A673 (cell line): ENCODE results near the gene CCDC141. TPM values are rescaled to one million over a fixed set of nuclear protein-coding genes. Genes with fewer than 3 reads are reported as not detected.

Experiments
- BruUV-seq: library from RNA; stranded (reverse); fragments of 400-500 nt; replicated peaks from 2 replicates; lab custom pipeline; 2021; lab: Mats Ljungman, UMichigan
- CTCF ChIA-PET: fragments of 300-600 bp; sonication (Branson Sonifier 250); formaldehyde crosslinking; loops from one replicate; lab custom pipeline; 2022; ENCODE audit warnings: antibody characterized with exemption; lab: Charles Lee
- POLR2A ChIA-PET: fragments of 300-600 bp; sonication (Branson Sonifier 250); formaldehyde crosslinking; loops from one replicate; lab custom pipeline; 2022; ENCODE audit warnings: antibody characterized with exemption; ENCODE audit not compliant: low non-redundant PET; lab: Charles Lee
- DNase-seq: peaks from one replicate; pipeline ENCODE4 v3.0.0-alpha.2; 2015; ENCODE audit warnings: low spot score
- H3K27ac ChIP-seq: fragments of 200-600 bp; sonication (generic); 2 replicates; pipeline ENCODE4 v1.5.1; 2016; ENCODE audit warnings: mixed run types, low read depth, mild to moderate bottlenecking, mixed read lengths, antibody characterized with exemption, low read length; ENCODE audit not compliant: poor library complexity, severe bottlenecking
- H3K27me3 ChIP-seq: fragments of 200-600 bp; sonication (generic); replicated peaks from 2 replicates; pipeline ENCODE4 v1.6.1; 2017; ENCODE audit warnings: mixed run types, low read depth, mild to moderate bottlenecking, mixed read lengths, antibody characterized with exemption, low read length; ENCODE audit not compliant: insufficient read depth, poor library complexity
- H3K36me3 ChIP-seq: fragments of 200-600 bp; sonication (generic); 2 replicates; pipeline ENCODE4 v1.6.1; 2016; ENCODE audit warnings: mixed run types, mild to moderate bottlenecking, mixed read lengths, antibody characterized with exemption, low read length; ENCODE audit not compliant: insufficient read depth, poor library complexity, severe bottlenecking
- H3K4me1 ChIP-seq: fragments of 200-600 bp; sonication (generic); 2 replicates; pipeline ENCODE4 v1.6.1; 2017; ENCODE audit warnings: mixed run types, mild to moderate bottlenecking, mixed read lengths, antibody characterized with exemption, low read length; ENCODE audit not compliant: insufficient read depth, poor library complexity, severe bottlenecking
- H3K4me3 ChIP-seq: fragments of 200-600 bp; sonication (generic); 2 replicates; pipeline ENCODE4 v1.5.1; 2016; ENCODE audit warnings: low read depth, mixed run types, mild to moderate bottlenecking, mixed read lengths, low read length; ENCODE audit not compliant: poor library complexity, severe bottlenecking
- H3K9me3 ChIP-seq: fragments of 200-600 bp; sonication (generic); 2 replicates; pipeline ENCODE4 v1.6.1; 2016; ENCODE audit warnings: mixed run types, low read depth, mild to moderate bottlenecking, mixed read lengths, antibody characterized with exemption, low read length; ENCODE audit not compliant: poor library complexity, severe bottlenecking
- EZH2 ChIP-seq: fragments of 200-600 bp; sonication (generic); IDR thresholded peaks from 2 replicates; pipeline ENCODE4 v1.6.1; 2017; ENCODE audit warnings: borderline replicate concordance, low read depth, mild to moderate bottlenecking, mixed read lengths, antibody characterized with exemption, low read length; ENCODE audit not compliant: poor library complexity, severe bottlenecking
- intact Hi-C: fragments of 100-400 bp; cut with micrococcal nuclease; formaldehyde crosslinking; loops from one replicate; pipeline ENCODE4 v1.10.0; 2022; ENCODE audit not compliant: unreplicated experiment
- total RNA-seq: library from RNA; stranded (reverse); gene quantifications from 2 replicates; pipeline ENCODE4 v1.2.3, GENCODE V29; 2021
- TF ChIP-seq, protein P1 (sequence below): fragments of 300-800, 200-600 bp; sonication (generic); conservative IDR thresholded peaks from 2 replicates; pipeline ENCODE4 v1.5.1; 2017; ENCODE audit warnings: low read depth, mild to moderate bottlenecking, antibody characterized with exemption, low read length, moderate library complexity, mixed read lengths

CCDC141 gene
- total RNA-seq, 1 experiment from 2014 or later, result not detected

GRCh38 chr2:178998539-178998938 is 51.4 kb downstream of the CCDC141 start:
- Histone ChIP-seq H3K27me3 (no peaks in the 10 kb centered on the region), H3K4me1 (no peaks in the 10 kb centered on the region), H3K4me3 (no peak overlapping the region), H3K9me3 (no peaks in the 10 kb centered on the region), H3K27ac (no peak overlapping the region), H3K36me3 (no peaks in the 10 kb centered on the region)
- POLR2A ChIA-PET, result no interaction called here
- no TSS peak for BruUV-seq
- no peak for DNase-seq
- CTCF ChIA-PET, result no interaction called here
- TF ChIP-seq, protein P1, sequence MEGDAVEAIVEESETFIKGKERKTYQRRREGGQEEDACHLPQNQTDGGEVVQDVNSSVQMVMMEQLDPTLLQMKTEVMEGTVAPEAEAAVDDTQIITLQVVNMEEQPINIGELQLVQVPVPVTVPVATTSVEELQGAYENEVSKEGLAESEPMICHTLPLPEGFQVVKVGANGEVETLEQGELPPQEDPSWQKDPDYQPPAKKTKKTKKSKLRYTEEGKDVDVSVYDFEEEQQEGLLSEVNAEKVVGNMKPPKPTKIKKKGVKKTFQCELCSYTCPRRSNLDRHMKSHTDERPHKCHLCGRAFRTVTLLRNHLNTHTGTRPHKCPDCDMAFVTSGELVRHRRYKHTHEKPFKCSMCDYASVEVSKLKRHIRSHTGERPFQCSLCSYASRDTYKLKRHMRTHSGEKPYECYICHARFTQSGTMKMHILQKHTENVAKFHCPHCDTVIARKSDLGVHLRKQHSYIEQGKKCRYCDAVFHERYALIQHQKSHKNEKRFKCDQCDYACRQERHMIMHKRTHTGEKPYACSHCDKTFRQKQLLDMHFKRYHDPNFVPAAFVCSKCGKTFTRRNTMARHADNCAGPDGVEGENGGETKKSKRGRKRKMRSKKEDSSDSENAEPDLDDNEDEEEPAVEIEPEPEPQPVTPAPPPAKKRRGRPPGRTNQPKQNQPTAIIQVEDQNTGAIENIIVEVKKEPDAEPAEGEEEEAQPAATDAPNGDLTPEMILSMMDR, result no peak
- TF ChIP-seq EZH2, result no peak
- intact Hi-C loops, result no loop called here

DNA sequence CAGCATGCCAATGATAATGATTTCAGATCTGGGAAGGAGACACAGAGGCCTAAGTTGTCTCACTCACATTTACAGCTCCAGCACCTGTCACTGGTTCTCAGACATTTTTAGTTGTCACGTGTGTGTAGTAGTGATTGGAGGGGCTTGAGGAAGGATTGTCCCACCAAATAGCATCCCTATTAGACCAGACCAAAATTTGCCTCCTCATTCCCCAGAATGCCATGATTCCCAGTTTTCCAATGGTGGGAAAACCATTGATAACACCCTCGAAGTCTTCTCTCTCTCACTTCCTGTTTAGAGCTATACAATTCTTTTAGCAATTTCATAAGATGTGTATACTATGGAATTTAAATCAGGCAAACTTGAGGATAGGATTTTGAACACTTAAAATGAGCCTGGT is 52.5 kb downstream of the CCDC141 start:
- CTCF ChIA-PET, result no interaction called here
- POLR2A ChIA-PET, result no interaction called here
- Histone ChIP-seq H3K36me3 (no peaks in the 10 kb centered on the region), H3K27me3 (no peaks in the 10 kb centered on the region), H3K9me3 (no peaks in the 10 kb centered on the region), H3K4me1 (no peaks in the 10 kb centered on the region), H3K4me3 (no peak overlapping the region), H3K27ac (no peak overlapping the region)
- TF ChIP-seq, protein P1, result no peak
- no peak for TF ChIP-seq EZH2
- no TSS peak for BruUV-seq
- intact Hi-C loops, result no loop called here
- no peak for DNase-seq

GRCh38 chr2:178997067-178997466 is 52.9 kb downstream of the CCDC141 start:
- ChIA-PET POLR2A (no interaction called here), CTCF (no interaction called here)
- Histone ChIP-seq H3K4me1 (no peaks in the 10 kb centered on the region), H3K9me3 (no peaks in the 10 kb centered on the region), H3K27ac (no peak overlapping the region), H3K27me3 (no peaks in the 10 kb centered on the region), H3K36me3 (no peaks in the 10 kb centered on the region), H3K4me3 (no peak overlapping the region)
- TF ChIP-seq, protein P1, result no peak
- no peak for TF ChIP-seq EZH2
- BruUV-seq, result no TSS peak
- DNase-seq, result no peak
- intact Hi-C loops, result no loop called here
